Measurements from ENCODE around the gene CNOT6.

GRCh38 chr5:180612683-180613082 lies 118.5 kb downstream of the CNOT6 start:
- TF ChIP-seq PBX3 (CRISPR knock-in tag; IDR thresholded peaks at IDR 0.05), result no peak
- TF ChIP-seq CTCF (tag by site-specific recombination; IDR thresholded peaks at IDR 0.05), result no peak
